T-helper 1 cell treated with Interleukin-12 subunit alpha and Interleukin-12 subunit beta and Interleukin-4 antibody, amounts not matched to agents 30 ng/mL and 1 ng/mL, for 36 hours (primary cell): ENCODE results near the gene ELFN1. TPM values are rescaled to one million over a fixed set of nuclear protein-coding genes. Genes with fewer than 3 reads are reported as not detected.

Source experiments
- intact Hi-C: fragments of 100-400 bp; cut with micrococcal nuclease; formaldehyde crosslinking; loops from one replicate; pipeline ENCODE4 v1.15.1; 2024
- total RNA-seq: library from RNA; stranded (reverse); gene quantifications from 2 replicates; pipeline ENCODE4 v1.2.3, GENCODE V29; 2022

ELFN1 gene
- 0.10 and 0.17 TPM in 2 replicates for total RNA-seq

DNA sequence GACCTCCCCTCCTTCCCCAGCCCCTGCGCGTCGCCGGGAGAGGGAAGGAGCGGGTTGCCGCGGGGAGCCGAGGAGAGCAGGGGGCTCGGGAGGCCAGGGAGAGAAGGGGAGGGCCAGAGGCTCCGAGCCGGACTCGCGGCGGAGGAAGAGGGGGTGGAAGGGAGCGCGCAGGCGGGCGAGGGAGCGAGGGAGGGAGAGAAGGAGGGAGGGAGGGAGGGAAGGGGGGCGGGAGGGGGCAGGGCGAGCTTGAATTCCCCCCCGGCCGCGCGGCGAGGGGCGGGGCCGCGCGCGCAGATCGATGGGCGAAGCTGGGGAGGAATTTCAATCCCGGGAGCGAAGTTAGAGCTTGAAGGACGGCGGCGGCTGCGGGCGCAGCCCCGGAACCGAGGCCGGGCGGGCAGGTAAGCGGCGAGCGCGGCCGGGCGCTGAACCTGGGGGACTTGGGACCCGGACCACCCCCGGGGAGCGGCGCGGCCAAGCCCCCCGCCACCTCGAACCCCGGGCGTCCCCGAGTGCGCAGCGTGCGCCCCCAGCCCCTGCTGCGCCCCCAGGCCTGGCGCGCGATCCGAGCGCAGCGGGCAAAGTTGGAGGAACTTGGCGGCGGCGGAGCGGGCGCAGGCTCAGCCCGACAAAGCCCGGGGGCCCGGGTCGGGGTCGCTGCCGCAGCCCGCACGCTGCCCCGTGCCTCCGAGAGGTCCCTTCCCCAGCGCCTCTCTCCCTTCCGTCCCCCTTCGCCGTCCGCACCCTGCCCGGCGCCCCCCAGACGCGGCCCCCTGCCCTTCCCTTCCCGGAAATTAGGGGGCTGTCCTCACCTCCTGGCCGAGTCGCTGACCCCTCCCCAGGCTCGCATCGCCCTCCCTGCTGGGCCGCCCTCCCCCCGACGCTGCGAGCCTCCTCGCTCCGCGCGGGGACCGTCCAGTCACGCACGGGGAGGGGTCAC, at the start of gene ELFN1:
ELFN1 (plus strand) TSS at position 324 of the 940 bp plus-strand sequence. CDS start 74,320 bp downstream, outside the sequence.
- intact Hi-C loops = loop anchor here (10.0 kb wide), 2 partner anchors 255 to 425 kb away; no protein-coding TSS in a partner anchor

DNA sequence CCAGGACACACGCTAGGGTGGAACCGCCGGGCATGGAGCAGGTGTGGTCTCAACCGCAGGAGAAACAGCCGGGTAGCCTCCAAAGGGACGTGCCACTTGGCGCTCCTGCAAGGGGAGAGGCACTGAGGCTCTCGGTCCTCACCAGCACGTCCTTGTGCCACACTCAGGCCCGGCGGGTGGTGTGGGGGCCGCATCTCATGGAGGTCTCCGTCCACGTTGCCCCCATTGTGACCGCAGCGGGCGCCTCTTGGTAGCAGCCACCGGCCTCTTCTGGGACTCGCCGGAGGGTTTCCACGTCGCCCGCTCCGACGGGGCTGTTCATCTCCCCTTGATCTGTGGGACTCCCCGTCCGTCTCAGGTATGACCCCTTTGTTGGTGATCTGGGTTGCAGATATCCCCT, 49.2 kb upstream of the ELFN1 start:
- intact Hi-C loops = no loop called here

DNA sequence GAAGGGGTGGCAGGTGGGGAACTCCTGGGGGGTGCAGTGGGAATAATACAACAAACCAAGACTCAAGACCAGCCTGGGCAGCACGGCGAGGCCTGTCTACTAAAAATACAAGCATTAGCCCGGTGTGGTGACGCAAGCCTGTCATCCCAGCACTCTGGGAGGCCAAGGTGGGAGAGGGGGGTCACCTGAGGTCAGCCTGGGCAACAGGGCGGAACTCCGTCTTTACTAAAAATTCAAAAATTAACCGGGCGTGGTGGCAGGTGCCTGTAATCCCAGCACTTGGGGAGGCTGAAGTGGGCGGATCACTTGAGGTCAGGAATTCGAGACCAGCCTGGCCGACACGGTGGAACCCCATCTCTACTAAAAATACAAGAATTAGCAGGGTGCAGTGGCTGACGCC, 48.4 kb upstream of the ELFN1 start:
- intact Hi-C loops = no loop called here

DNA sequence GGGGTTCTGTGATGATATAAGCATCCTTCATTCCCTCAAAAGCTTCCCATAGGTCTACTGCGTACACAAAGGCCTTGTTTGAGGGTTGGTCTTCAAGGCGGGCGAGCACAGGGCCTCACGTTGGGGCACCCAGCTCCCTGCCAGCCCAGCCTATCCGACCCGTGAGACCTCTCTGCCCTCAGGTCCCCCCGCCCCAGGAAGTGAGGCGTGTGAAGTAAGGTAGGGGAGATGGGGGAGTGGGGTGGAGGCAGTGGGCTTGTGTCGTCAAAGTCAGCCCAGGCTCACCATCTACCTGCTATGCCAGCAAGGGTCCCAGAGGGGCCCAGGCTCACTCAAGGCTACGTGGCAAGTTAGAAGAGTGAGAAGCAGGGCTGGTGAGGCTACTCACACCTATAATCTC, 47.6 kb upstream of the ELFN1 start:
- intact Hi-C loops = no loop called here

DNA sequence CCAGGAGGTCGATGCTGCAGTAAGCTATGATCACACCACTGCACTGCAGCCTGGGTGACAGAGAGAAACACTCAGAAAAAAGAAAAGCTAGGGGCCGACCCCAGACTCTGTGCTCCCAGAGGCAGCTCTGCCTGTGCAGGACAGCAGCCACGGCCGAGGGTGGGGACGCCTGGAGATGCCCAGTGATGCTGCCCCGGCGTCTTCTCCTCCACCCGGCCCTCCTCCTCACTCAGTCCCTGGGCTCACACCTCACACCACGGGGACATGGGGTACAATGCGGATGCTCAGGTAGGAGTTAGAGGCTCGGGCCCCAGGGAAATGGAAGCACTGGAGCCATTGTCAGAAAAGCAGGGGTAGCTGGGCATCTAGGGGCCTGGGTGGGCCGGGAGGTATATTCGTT, 46.3 kb upstream of the ELFN1 start:
- intact Hi-C loops = no loop called here

DNA sequence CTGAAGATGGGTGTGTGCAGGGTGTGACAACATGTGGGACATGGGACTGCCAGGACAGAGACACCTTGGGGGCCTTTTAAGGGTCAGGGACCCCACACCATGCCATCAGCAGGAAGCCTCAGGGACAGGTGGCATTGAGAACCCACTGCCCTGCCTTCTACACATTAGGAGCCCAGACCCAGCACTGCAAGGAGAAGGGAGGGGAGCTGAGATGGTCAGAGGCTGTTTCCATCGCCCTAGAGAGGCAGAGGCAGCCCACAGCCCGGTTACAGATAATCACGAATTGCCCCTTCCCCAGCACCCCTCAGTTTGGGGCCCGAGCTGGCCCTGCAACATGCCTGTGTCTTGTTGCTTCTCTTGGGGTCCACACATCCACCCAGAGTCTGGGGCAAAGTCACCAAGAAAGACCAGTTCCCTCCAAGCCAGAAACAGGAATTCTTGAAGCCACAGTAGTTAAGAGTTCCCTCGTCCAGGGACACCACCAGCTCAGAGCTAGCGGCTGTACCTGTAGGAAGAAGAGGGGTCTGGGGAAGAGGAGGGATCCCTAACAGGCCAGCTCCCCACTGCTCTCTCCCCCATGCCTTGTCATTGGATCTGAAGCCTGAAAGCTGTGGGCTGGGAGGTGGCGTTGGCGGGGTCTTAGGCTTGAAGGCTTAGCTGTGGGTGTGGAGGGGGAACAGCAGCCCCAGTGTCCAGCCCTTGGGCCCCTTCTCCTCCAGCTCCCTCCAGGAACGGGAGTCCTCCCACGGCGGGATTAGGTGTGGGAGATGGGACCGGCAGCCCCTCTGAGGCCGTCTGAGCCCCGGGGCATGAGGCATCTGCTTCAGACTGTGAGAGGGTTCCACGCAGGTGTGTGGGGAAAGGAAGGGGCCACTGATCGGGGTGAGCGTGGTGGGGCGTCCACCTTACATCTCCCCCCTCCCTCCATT, 44.8 kb upstream of the ELFN1 start:
- intact Hi-C loops = no loop called here

DNA sequence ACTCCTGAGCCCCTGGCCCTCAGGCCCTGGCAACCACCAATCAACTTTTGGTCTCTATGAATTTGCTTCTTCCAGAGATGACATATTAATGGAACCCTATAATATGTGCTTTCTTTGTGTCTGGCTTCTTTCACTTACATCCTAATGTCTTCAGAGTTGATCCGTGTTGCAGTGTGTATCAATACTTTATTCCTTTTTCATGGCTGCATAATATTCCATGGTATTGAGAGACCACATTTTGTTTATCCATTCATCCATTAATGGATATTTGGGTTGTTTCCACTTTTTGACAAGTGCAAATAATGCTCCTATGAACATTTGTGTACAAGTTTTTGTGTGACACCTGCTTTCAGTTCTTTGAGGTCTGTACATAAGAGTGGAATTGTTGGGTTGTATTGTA, 43.3 kb upstream of the ELFN1 start:
- intact Hi-C loops = no loop called here

DNA sequence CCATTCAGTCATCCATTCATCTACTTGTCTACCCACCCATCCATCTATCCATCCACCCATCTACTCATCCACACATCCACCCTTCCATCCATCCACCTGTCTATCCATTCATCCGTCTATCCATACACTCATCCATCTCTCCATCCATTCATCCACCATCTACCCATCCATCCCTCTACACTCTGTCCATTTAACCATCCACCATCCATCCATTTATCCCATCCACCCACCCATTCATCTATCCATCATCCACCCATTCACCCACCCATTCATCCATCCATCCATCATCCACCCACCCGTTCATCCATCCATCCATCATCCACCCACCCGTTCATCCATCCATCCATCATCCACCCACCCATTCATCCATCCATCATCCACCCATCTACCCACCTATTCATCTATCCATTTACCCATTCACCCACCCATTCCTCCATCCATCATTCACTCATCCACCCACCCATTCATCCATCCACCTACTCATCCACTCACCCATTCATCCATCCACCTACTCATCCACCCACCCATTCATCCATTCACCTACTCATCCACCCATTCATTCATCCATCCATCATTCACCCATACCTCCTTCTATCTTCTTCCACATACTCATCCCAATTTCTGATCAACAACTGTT, 39.3 kb upstream of the ELFN1 start:
- intact Hi-C loops = no loop called here

DNA sequence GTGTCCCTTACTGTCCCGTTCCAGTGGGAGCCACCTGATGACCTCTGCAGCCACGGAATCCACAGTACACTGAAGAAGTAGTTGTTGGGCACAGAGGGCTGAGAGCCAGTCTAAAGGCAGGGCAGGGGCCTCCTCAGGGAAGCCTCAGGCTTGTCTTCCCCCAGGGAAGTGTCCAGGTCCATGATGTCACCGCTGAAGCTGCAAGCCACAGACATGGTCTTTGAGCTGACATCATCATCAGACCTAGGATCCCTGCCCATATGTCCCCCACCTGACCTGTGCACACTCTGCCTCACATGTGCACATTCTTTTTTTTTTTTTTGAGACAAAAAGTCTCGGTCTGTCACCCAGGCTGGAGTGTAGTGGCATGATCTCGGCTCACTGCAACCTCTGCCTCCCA, 38.4 kb upstream of the ELFN1 start:
- intact Hi-C loops = no loop called here

DNA sequence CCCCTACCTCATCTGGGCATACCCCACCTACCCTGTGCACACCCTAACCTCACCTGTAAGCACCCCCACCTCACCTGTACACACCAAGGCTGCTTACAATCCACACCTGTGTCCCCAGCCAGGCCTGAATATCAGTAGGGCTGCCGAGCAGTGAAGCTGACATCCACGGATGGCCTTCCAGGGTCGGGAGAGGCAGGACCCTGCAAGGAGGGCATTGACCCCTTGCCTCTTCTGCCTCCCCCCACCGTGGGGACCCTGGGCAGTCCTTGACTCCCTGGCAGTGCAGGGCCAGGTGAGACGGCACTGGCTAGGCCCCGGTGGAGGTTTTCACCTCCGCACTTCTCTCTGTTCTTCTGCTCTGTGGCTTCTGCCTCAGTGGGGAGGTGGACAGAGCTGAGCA, 37.6 kb upstream of the ELFN1 start:
- intact Hi-C loops = no loop called here

DNA sequence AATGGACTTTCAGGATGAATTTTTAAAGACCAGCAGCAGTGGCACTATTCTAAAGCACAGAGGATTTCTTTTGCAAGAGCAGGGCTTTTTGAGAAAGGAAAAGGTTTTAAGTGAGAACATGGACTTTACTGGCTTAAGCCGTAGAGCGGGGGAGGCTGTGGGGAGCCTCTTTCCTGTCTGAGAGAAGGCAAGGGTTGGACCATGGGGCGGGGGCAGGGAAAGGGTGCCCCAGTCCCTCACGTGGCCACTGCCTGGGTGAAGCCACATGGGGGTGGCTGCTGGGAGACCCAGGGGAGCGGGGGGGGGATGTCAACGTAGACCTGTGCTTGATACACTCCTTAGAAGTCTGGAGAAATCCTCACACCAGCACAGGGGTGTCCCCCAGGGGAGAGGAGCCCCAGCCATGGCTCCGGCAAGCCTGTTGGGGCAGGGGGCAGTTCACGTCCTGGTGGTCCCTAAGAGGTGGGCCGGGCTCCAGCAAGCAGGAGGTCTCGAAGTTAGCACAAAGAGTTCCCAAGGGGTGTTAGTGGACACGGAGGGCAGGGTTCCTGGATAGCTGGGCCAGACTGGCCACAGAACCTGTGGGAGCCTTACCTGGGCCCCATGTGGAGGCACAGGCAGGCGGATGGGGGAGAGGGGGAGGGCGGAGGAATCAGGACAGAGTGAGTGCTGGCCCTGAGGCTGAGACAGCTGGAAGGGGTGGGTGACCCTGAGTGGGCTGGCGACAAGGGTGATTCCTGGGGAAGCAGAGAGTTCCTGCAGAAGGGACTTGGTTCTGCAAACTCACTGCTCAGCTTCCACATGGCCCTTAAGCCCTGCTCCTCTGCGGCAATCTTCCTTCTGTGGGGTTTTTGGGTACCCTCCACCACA, 36.9 kb upstream of the ELFN1 start:
- intact Hi-C loops = no loop called here

DNA sequence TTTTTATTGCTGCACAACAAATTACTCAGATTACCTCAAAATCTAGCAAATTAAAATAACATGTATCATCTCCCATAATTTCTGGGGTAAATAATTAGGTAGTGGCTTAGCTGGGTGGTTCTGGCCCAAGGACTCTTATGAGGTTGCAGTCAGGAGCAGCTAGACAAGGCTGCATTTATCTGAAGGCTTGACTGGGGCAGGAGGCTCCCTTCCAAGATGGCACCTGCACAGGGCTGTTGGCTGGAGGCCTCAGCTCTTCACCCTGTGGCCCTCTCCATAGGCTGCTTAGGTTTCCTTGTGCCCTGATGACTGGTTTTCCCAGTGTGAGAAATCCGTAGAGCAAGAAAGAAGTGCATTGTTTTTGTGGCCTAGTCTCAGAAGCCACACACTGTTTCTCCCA, 34.7 kb upstream of the ELFN1 start:
- intact Hi-C loops = no loop called here

DNA sequence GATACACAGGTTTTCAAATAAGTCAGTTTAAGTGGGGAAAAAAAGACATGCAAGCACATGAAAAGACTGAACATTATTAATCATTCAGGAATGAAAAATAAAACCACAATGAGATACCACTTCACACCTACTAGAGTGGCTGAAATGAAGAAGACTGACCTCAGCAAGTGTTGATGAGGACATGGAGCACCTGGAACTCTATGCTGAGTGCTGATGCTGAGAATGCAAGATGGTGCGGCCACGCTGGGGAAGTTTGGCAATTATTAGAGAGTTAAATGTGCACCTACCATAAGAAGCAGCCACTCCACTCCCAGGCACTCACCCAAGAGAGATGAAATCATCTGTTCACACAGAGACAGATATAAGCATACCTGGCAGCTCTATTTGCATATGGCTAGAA, 32.9 kb upstream of the ELFN1 start:
- intact Hi-C loops = no loop called here

DNA sequence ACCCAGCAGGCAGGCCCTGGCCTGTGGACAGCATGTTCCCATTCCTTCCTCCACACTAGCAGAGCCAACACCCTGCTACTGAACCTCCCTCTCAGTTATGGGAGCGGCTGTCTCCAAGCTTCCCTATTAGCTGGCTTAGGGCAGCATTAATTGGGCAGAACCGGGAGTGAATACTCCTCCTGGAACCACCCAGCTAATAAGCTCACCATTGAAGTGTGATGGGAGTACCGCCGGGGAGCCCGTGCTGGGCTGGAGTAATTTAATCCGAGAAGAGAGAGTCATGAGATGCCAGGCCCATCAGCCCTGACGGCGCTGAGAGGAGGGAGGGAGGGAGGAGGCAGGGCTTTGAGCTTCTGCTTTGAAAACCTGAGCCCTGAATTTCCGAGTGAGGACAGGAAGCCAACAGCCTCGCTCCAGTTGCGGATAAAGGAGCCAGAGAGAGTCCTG, 31.8 kb upstream of the ELFN1 start:
- intact Hi-C loops = no loop called here

DNA sequence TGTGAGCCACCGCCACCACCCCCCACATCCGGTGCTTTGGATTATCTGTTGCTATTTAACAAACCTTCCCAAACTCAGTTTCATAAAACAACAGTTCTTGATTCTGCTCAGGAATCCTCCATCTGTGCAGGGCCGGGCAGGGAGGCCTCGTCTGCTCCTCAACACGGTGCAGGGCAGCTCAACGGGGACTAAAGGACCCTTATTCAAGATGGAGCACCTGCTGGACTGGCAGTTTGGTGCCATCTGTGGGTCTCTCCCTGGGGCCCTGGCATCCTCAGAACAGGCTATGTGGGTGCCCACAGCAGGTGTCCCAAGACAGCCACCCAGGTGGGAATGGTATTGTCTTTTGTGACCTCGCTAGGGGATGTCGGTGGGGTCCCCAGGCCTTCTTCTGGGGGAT, 31.0 kb upstream of the ELFN1 start:
- intact Hi-C loops = no loop called here

DNA sequence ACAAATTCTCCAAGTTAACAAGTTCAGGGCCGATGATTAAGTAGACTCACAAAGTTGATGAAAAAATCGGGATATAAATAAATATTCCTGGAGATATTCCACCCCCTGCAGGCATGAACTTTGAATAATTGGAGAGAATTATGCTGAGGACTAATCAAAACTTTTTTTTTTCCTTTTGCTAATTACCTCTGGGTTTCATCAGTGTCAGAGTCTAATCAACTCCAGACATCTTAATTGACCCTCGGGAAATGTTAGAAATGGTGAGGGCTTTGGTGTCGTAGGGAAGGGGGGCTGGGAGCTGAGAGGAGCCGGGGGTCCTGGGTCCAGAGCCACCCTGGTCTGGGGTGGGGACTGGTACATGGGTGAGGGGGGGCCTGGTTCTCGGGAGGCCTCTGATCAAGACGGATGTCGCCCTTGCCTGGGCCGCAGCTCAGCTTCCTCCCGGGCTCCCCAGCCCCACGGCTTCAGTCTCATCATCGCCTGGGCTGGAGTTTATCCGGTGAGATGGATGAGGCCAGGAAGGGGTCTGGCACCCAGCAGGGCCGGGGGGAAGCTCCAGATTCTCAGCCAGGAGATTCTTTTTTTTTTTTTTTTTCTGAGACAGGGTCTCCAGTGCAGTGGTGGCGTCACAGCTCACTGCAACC, 30.4 kb upstream of the ELFN1 start:
- intact Hi-C loops = no loop called here

DNA sequence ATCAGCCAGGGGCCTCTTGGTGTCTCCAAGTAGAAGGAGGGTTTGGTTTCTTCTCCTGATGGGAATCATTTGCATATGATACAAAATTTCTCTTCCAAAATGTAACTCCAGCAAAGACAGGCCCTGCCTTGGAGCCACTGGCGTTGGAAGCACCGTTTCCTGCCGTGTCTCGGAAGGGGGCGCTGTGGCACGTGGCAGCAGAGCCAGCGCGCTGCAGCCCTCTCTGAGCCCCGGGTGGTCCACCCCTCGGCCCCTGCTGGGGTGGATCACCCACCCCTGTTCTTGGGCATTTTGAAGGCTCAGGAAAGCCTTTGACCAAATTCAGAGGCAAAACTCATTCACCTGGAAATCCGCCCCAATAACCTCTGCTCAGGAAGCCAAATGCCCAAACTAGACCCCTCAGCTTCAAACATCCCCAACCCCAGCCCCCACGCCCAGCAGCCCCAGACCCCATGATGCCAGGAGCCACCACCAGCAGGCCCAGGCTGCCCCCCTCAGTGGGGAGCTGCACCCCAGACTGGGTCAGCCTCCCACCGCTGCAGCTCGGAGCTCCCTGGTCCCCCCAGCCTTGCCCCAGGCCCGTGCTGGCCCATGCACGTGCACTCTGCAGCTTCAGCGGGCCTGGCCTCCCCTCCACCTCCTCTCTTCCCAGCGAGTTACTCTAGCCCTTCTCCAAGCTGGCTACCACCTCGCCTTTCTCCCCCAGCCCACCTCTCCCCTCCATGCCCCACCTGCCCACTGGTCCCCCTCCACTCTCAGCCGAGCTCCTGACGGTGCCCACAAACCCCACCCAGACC, 29.5 kb upstream of the ELFN1 start:
- intact Hi-C loops = no loop called here

DNA sequence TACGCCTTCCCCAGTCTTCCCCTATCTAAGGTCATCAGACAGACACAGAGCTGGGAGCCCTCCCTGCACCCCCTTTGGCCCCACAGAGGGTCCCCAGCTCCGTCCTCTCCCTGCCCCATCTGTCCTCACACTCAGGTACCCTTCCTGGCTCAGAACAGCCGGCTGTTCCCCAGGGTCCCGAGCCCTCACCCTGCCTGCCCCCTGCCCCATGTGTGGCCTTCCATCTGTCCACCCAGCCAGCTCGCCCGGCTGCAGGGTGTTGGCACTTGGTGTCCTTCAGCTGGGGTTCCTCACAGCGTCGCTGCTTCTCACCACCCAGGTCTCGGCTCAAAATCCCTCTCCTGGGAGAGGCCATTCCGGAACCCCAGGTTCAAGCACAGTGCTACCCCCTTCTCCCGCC, 28.9 kb upstream of the ELFN1 start:
- intact Hi-C loops = no loop called here

DNA sequence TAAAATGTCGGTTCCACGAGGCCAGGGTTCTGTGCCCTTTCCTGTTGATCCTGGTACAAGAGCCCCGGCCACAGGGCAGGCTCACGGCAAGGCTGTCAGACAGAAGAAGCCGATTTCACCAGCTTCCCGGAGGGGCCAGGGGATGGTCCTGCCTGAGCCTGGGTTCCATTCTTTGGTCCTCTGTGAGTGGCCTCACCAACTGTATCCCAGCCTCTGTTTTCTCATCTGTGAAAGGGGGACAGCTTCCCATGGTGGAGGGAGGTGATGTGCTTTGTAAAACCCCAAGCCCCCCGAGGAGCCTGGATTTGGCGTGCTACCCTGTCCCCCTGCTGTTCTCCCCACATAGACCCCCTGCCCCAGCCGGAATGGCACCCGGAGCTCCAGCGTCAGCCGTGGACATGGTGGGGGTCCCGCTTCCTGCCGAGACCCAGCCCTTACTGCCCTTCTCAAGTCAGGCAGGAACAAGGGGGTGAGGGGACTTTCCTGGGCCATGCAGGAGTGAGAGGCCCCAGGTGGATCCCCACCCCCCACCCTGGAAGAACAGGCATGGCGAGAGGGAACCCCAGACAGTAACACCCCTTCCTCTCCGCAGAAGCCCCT, 28.3 kb upstream of the ELFN1 start:
- intact Hi-C loops = no loop called here
